HG02763 (cell line): ENCODE measurements around the gene PITX1.

Source experiments
- ATAC-seq: cut with Tn5 transposase; IDR thresholded peaks from one replicate; pipeline ENCODE4 v1.9.1; 2021; ENCODE audit warnings: mild to moderate bottlenecking, moderate library complexity; ENCODE audit not compliant: unreplicated experiment

PITX1 gene

DNA sequence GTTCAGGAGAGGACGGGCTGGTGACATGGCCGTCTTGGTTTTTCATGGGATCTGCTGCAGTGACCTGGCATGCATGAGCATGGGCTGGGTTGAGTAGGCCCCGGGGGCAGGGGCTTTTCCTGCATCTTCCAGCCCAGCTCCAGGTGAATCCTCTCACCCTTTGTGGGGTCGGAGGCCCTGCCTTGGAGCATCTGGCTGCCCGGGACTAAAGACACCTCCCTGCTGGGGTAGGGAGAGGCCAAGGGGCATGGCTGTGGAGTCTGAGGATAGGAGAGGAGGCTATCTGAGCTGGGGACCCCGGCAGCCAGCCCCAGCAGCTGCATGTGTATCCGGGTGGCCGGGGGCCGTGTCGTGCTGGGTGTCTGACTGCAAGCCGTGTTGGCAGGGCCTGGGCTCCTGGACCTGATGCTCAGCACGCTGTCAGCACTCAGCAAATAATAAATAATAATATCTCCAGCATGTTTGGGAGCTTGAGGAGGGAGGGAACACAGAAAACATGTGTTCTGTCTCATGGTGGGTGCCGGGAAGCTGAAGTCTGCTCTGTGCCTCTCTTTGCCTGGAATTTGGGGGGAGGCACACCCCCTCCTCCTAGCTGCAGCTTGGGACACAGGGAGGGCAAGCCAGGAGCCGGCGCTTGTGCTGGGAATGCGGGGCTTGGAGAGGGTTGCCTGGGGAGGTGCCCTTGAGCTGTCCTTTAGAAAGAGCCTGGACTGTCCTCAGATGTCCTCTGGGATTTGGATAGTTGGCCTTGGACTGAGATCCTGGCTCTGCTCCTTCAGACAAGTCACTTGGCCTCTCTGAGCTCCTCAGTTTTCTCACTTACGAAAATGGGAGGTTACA is 28.4 kb upstream of the PITX1 start:
- no peak for ATAC-seq

DNA sequence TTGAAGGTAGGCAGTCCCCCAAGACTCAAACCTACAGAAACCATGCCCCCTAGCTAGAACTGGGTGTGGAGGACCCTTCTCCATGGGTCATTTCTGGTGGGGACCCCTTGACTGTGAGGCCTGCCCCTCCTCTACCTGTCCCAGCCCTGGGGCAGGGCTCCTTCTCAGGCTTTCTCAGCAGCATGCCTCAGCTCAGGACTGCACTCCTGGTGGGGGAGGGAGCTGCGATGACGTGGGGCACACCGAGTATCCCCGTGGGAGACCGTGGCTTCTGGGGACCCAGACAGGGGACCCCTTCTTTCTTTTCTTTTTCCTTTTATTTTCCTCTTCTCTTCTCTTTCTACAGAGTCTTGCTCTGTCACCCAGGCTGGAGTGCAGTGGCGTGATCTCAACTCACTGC is 27.0 kb upstream of the PITX1 start:
- no peak for ATAC-seq

DNA sequence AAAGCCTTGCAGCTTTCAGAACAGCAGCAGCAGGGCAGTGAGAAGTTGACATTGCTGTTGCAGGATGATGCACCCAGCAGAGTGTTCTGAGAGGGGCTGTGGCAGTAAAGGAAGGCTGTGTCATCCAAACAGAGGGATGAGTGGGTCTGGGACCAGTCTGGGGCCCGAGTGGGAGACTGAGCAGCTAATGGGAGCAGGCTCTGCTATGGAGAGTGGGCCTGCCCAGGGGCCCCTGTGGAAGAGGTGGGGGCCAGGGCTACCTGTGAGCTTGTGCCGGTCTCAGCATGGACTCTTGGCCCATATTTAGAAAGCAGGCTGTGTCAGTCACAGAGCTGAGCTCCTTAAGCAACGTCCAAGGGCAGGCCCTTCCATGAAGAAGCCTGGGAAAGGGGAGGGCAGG is 26.0 kb upstream of the PITX1 start:
- no peak for ATAC-seq

DNA sequence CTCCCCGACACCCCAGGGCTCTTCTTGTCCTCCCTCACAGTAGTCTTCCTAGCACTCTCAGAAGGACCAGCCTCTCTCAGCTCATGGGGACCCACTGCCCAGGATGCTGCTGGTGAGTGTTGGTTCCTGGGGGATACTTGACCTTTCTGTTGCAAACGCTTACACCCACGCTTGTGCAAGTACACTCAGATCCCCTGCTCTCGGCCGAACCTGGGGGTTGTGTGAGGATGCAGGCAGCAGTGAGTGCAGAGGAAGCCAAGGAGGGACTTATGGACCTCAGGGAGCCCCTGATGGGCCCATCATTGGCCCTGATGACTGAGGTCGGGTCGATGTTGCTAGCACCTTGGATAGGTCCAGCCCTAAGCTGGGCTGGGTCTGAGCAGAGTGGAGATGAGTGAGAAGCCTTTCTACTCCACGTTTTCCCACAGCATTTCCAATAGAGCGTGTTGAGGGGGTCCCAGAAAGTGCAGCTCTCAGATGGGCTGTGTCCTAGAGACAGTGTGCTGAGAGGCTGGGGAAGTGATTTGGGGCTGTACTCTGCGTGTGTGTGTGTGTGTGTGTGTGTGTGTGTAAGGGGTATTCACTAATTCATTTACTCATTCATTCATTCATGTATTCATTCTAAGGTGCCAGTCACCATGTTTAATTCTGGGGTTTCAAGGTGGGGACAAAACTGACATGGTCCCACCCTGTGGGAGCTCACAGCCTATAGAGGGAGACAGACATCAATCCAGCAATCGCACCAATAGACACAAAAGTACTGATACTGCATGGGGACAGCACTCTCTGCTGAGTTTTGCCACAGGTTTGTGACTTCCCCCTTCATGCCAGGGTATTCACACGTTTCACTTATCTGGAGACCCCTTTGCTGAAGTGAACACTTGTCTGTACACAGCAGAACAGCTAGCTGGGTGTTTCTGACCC is 25.2 kb upstream of the PITX1 start:
- no peak for ATAC-seq

DNA sequence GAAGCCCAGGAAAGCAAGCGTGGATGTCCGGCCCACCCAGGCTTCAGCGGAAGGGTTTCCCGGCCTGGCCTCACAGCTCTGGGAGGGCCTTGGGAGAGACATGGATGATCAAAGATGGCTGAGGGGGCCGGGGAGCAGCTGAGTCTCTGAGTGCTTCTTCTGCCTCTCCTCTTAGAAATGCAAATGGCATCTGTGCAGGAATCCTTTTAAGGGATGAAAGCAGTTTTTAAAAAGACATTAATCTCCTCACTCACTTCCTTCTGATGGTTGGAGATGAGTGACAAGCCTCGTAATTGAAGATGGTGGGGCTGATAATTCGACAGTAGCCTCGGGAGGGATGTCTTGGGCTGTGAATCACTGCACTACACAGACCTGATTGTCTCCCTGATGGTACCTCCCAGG is 24.3 kb upstream of the PITX1 start:
- no peak for ATAC-seq

DNA sequence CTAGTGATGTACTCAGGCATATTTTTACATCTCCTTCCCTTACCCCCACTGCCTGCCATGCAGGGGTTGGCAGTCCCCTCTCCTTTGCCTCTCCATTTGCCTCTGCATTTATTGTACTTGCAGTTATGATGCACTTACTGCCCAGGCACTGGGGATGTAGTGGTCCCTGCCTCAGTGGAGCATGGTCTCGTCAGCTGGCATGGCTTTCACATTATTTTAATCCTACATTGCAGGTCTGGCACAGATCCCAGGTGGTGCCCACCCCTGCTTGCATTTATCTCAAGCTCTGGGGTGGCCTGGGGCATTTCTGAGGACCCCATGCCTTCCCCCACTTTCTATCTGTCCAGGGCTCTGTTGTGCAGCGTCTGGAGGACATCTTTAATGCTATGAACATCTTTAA is 23.2 kb upstream of the PITX1 start:
- no peak for ATAC-seq

DNA sequence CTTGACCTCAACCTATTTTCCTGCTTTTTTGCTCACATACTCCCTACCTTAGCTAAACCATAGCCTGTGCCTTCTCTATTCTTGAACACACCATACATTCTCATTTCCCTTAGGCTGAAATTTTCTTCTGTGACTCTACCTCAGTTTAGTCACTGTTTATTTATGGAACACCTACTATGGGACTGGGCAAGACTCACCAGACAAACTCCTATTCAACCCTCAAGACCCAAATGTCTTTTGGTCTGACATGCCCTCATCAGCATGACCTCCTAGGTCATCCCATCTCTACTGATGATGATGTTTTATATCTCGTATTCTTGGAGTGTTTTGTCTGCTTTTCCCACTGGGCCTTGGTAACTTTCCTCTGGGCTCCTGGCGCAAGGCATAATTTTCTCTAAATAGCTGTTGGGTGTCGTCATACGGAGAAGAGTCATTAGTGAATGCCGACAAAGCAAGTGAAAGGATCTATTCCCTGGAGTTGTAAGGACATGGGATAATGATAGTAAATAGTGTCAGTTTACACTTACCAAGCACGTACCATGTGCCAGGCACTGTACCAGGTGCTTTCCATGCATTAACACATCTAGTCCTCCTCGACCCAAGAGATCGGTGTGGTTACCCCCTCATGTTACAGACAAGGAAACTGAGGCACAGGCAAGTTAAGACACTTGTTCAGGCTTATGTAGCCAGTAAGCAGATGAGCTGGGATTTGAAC is 22.4 kb upstream of the PITX1 start:
- ATAC-seq = no peak

DNA sequence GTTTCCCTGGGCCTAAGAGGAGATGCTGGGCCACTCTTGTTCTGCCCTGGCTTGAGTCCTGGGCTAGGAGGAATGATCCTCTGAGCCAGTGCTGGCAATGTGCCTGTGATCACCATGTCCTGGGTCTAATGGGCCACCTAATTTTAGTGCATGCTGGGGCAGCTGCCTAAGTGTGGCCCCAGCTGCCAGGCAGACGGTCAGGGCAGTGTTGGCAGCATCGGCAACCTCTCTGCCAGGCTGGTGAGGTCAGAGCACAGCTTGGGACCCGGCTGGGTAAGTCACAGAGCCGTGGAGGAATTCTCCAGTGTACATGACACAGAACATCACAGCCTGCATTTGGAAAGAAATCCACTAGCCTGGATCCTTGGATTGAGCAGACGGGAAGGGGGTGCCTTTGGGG is 21.4 kb upstream of the PITX1 start:
- no peak for ATAC-seq

DNA sequence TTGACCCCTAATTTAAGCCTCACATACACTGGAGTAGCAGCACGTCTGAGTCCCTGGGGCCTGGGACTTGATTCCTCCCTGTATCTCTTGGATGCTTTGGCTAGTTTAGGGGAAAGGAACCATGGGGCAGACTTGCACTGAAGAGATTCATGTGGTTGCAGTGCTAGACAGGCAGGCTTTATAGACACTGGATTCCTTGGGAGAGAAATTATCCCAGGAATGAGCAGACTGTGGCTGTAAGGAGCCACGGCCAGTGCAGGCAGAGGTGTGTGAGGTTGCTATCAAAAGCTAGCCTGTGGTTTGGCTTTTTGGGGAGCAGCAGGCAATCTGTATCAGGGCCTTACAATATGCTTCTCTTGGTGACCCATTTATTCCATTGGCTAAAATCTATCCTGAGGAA is 20.5 kb upstream of the PITX1 start:
- no peak for ATAC-seq

DNA sequence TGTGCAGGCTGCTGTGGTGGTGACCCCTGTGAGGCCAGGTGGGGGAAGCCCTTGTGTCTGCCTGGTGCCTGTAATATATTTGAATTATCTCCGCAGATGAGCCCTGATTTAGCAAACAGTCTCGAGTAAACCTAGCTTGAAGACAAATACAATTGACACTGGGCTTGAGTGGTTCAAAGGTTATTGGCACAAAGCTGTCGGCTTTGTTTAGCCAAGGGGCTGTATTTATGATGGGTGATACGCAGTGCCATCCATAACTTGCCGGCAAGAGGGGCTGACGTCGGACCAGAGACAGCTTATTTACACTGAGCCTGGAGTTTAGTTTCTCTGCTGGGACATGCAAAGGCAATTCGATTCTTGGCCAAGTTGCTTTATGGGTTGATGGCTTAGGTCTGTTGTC is 20.0 kb upstream of the PITX1 start:
- ATAC-seq = no peak

DNA sequence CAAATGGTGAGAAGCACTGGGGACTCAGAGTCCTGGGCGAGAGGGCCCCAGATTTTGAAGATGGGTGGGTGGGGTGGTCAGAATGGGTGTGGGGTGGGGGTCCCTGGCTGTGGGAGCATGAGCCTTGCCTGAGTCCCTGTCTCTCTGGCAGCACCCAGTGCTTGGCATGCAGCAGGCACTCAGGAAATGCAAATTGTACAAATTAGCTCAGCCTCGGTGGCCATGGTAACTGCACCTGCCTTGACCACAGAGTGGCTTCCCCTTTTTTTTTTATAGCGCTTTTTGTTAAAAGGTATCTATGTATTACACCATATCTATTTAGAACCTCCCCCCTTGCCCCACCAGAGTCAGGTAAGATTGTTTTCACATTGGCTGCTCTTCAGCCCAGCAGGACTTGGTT is 19.2 kb upstream of the PITX1 start:
- ATAC-seq = peak; percentile 93

DNA sequence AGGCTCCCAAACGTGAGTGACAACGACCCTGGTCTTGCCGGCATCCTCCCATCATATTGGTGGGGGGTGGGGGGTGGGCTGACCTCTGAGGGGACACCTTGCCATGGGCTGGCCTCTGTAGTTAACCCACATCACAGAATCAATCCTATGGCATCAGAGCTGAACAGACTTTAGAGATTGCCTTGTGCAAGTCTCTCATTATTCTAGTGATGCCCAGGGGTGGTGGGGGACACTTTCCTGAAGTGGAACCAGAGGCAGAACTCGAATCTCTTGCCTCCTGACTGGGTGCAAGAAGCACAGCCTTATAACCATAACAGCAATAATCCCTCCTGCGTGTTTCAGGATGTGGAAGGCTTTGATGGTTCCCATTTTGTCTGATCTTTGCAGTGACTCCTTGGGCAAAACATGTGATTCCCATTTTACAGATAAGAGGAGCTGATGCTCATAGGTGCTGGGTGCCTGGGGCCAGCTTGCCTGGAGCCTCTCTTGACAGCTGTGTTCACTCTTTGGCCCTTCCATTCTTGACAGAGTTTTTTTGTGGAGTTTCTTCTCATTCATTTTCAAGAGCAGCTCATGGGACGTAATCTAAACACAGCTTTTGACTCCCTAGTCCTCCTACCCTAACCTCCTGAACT is 18.6 kb upstream of the PITX1 start:
- no peak for ATAC-seq

DNA sequence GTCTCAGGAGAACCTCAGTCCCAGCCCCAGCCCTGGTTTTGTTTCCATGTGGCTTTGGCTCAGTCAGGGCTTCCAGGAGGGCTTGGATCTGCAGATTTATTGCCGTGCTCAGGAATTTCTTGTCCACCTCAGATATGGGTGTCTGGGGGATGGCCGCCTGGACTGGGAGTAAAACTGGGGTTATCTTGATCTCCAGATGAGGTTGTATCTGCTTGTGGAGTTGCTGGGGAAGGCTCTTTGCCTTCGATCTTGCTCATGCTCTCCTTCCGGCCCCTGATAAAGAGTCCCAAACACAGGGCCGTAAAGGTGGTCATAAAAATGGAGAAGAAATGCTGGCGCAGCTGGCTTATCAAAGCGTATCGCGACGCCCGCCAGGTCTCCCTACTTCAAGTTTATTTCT is 17.8 kb upstream of the PITX1 start:
- ATAC-seq = no peak

DNA sequence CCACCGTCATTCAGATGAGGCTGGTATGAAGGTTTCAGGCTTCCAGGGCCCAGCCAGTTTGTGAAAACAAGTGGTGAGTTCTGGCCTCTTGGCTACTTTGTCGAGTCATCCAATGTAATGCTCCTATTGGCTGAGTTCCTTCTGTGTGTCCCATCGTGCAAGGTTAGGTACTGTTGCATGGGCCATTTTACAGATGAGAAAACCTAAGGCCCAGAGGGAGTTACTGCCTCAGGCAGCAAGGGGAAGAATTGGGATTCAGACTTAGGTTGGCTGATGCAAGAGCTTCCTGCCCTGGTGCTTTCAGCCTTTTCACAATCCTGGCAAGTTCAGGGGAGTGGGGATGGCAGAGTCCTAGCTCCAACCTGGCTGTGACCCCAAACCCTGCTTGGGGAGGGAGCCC is 17.4 kb upstream of the PITX1 start:
- no peak for ATAC-seq

DNA sequence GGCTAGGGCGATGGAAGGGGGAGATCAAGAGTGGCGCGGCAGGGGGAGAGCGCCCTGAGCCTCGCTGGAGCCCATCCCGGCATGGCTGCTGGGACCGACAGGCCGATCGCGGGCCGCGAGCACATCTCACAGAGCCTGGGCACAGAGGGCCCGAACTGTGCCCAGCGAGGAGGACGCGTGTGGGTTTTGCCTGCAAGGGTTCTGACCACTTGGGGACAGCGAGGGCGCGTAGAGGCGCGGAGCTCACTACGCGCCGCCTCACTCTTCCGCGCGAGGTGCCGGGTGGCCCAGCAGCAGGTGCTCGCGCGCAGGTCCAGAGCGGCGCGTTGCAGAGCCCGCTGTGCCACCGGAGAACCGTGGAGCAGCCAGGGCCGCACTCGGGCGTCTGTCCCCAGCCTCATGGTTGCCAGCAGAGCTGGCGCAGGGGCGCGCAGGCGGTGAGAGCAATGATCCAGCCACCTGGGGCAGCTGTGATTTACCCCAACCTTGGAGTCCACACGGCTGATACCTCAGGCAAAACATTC is 16.3 kb upstream of the PITX1 start:
- ATAC-seq = no peak

DNA sequence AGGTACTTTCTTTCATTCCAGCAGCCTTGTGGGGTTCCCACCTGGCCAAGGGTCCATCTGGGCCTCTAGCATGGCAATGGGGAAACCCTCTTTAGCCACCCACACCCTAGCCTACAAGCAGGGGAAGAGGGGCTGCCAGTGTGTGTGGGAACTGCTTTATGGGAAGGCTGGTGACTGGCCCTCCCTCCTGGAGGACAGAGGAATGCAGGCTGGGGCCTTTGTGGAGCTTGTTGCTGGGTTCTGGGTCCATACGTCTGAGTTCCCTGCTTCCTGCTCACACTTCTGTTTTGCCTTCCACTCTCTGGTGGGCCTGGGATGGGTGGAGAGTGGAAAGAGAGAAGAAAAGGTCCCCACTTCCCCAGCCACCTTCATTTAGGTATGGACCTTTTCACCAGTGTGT is 14.9 kb upstream of the PITX1 start:
- no peak for ATAC-seq

DNA sequence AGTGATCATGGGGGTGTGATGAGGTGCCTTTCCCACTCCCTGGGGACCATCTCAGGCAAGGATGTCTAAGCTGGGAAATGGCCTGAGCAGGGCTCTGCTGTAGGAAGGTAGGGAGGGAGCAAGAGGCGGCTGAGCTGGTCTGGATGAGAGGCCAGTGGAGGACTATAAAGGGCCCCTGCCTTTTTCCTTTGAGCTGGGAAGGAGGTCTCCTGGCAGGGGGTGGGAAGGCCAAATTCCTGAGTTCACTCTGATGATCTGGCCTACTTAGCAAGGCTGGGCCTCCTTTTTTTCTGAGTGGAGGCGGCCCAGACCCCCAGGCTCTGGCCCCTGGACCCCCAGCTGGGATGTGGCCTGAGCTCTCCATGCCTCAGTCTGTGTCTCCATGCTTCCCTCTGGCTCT is 14.3 kb upstream of the PITX1 start:
- ATAC-seq = no peak

DNA sequence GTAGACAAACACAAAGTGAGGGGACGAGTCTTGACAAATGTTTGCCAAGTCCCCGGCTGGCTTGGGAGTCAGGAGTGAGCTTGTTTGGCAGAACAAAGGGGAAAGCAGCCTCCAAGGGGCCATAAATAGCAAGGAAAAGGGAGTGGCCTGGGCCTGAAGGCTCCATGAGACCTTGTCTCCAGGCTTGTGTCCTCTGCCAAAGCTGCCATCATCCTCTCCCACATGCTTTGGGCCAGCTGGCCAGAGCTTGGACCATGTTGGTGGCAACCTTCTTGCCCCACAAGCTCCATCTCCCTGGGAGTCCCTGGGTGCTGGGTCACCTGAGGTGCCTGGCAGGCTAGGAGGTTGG is 13.3 kb upstream of the PITX1 start:
- no peak for ATAC-seq

DNA sequence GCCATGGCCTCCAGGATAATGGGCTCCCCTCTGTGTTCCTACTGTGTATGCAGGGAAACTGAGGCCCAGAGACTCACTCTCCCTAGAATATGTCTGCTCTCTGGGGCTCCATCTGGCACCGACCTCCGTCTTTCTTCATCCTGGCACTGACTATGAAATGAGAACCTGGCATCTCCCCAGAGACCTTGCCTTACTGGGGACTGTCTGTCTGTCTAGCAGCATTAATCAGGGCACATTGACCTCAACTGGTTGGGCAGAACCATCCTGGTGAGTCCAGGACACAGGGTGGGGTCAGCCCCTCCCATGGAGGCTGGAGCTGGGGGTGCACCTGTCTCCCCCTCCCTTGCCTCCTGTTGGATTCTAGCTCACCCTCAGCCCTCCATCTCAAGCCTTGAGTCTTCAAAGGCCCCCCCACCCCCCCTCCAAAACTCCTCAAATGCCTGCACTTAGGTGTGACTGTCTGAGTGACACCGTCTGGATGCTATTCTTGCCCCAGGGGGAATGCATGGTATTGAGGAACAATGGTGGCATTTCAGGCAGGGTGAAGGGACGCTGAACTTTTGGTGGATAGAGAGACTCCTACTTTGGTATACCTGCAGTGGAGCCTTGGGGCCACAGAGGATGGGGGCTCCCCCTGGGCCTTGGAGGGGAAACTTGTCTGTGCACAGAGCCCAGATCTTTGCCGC is 12.8 kb upstream of the PITX1 start:
- ATAC-seq = no peak

DNA sequence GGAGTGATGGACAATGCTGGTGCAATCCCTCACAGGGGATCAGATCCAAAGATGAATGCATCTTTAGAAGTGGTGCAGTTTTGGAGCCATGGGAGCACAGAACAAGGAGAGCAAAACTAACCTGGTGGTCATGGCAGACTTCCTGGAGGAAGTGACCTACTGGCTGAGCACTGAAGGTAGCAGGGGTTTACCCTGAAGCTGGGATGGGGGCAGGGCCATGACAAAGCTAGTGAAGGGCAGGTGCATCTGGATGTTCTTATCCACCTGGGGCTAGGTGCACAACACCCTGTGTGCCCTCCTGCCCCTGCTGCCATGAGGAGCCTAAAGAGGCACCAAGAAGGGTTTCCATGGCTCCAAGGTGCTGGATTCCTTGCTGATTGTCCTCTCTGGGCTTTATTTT is 11.5 kb upstream of the PITX1 start:
- no peak for ATAC-seq
